ENCODE measurements around the gene ARHGEF28. TPM values are rescaled to one million over a fixed set of nuclear protein-coding genes. Genes with fewer than 3 reads are reported as not detected.

ARHGEF28 gene
- total RNA-seq, 1 donor from 2014 or later = 14.4 TPM

GRCh38 chr5:73917891-73918290 is 291.9 kb downstream of the ARHGEF28 start:
- no peak for DNase-seq (ENCODE audit: low spot score)
- no peak for ATAC-seq

- ATAC-seq (no peak), DNase-seq (ENCODE audit: low spot score) (no peak)
These were observed 292.8 kb downstream of the ARHGEF28 start for GRCh38 chr5:73918791-73919221.

- ATAC-seq (no peak), DNase-seq (ENCODE audit: low spot score) (no peak)
These were observed 295.7 kb downstream of the ARHGEF28 start for GRCh38 chr5:73921741-73922140.

DNA sequence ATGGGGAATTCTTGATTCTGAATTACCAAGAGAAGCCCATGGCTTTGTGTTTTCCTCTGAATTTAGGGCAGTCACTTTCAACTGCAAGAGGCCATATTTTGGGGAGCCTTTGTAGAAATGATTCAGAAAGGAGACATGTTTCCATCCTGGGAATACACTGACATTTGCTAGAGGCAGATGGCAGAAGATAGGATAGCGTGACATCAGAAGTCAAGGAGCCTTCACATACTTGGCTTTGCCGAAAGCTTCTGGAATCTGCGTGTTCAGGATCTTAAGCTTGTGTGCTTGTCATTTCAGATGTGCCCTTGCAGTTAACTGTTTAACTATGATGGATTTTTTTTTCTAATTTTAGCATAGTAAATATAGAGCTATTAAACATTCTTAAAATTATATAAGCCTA is 296.2 kb downstream of the ARHGEF28 start:
- ATAC-seq = no peak

DNA sequence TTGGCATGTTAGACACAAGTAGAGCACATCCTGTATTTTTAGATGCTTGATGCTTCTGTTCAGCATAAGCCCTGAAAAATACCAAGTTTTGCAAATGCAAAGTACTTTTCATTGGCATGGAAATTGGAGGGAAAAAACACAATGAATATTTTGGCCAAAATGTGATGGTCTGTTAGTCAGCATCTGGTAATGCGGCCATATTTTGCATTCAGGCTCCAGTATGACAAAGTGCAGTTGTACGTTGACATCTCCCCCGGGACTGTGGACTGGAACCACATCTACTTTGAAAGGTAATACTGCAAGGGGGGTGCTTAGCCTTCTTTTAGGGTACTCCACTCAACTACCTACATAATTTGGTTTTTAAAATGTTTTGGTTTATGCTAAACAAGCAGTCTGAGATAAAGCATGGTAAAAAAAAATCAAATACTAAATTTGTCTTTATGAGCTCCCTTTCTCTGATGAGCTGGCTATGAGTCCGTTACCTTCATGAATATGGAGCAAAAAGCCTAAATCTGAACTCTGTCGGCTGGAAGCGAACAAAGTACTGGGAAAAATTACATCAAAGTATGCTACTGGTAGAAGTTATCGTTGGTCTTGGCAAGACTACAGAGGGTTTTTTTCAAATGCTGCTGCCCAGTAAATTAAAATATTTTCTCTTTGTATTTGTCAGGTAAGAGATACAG is 297.0 kb downstream of the ARHGEF28 start:
- no peak for ATAC-seq

More for the DNA sequence above, 296.2 kb downstream of the ARHGEF28 start:
- DNase-seq (ENCODE audit: low spot score) = no peak

DNA sequence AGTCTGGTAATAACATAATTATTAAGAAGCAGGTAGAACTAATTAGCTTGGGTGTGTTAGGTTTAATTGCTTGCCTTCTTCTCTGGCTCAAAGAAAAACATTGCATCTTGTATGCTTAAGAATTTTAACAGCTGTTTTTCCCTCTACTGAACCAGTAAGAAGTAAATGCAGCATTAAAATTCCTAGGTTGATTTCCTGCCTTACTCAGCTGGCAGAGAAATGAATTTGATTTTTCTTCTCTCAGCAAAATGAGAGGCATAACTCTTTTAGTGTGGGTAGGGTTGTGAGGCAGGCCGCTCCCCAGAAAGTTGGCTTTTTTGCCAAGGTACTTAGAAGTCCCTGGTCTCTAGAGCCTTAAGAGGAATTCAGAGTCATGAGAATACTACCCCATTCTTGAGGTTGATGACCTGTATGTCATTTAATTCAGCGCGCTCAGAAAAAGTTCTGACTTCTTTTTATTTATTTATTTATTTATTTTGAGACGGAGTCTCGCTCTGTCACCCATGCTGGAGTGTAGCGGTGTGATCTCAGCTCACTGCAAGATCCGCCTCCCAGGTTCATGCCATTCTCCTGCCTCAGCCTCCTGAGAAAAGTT is 302.6 kb downstream of the ARHGEF28 start:
- ATAC-seq (no peak), DNase-seq (ENCODE audit: low spot score) (no peak)

More for the DNA sequence above, 297.0 kb downstream of the ARHGEF28 start:
- DNase-seq (ENCODE audit: low spot score) = no peak

DNA sequence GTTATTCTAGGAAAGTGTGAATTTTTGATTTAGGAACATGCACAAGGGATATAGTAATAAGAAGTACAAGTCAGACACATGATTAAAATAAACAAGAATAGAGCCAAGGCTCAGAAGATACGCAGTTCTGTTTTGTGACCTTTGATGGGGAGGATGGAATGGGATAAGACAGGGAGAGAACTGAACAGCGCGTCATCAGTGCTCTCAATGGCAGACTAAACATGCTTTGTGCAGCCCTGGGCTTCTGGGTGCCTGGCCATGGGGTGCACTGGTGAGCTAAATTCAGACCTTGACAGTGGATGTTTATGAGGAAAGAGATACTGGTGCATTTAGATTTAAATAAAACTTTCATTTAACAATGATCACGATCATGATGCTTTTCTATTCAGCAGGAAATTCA is 309.7 kb downstream of the ARHGEF28 start:
- DNase-seq (ENCODE audit: low spot score) = no peak
- ATAC-seq = no peak

- DNase-seq (ENCODE audit: low spot score) (no peak), ATAC-seq (no peak)
These were observed 312.4 kb downstream of the ARHGEF28 start for GRCh38 chr5:73938280-73938937.

GRCh38 chr5:73938938-73939320 is 312.9 kb downstream of the ARHGEF28 start:
- no peak for DNase-seq (ENCODE audit: low spot score)
- ATAC-seq = no peak

- DNase-seq (ENCODE audit: low spot score) (no peak), ATAC-seq (no peak)
These were observed 313.6 kb downstream of the ARHGEF28 start for GRCh38 chr5:73939557-73939956.

DNA sequence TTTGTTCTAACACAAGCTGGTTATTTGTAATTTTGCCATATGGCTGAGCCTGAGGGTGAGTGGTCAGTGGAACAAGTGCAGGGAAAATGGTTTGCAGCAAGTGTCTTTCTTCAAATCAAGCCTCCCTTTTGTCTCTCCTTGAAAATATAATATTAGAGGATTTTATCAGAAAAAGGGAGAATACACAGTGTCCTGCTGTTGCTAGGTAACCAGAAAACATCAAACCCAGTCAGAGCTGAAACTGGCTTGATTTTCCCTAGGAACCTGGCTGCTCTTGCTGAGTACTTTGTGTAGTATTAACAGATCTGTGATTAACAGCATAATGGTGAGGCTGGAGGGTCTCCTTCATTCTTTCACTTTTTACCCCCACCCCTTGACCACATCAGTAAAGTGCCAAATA is 314.0 kb downstream of the ARHGEF28 start:
- ATAC-seq = no peak
- no peak for DNase-seq (ENCODE audit: low spot score)

DNA sequence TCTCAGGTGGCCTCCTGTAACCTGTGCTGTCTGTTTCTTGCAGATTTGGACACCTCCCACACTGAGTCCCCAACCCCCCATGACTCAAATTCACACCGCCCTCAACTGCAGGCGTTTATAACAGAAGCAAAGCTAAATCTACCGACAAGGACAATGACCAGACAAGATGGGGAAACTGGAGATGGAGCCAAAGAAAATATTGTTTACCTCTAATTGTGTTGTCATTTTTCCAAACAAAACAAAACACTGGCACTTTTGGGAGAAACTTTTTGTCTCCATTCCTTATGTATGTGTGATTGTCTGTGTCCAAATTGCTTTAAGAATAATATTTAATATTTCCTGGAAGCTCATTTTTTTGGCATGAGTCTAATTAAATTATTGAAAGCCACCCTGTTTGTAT is 314.8 kb downstream of the ARHGEF28 start:
- ATAC-seq (no peak), DNase-seq (ENCODE audit: low spot score) (no peak)

DNA sequence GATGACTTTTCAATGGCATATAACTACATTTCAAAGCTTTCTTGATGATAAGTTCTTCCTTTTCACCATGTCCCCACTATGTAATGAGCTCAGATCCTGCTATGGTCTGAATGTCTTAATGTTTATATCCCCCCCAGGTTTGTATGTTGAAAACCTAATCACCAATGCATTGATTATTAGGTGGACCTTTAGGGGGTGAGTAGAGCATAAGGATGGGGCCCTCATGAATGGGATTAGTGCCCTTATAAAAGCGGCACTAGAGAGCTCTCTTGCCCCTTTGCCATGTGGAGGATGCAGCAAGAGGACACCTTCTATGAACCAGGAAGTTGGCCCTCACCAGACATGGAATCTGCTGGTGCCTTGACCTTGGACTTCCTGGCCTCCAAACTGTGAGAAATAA is 316.8 kb downstream of the ARHGEF28 start:
- ATAC-seq (no peak), DNase-seq (ENCODE audit: low spot score) (no peak)

- DNase-seq (ENCODE audit: low spot score) (no peak), ATAC-seq (no peak)
These were observed 317.4 kb downstream of the ARHGEF28 start for GRCh38 chr5:73943397-73943796.

DNA sequence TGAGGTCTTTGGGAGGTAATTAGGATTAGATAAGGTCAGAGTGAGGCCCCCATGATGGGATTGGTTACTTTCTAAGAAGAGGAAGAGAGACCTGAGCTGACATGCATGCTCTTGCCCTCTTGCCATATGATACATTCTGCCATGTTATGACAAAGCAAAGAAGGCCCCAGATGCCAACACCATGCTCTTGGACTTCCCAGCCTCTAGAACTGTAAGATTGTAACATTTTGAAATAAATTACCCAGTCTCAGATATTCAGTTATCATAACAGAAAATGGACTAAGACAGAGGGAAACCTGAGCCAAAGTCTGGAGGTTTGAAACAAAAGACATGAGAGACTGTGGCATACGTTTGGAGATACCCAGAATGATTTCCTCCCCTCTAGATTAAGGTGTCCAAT is 318.6 kb downstream of the ARHGEF28 start:
- no peak for ATAC-seq
- no peak for DNase-seq (ENCODE audit: low spot score)

GRCh38 chr5:73945505-73945904 is 319.5 kb downstream of the ARHGEF28 start:
- DNase-seq (ENCODE audit: low spot score) (no peak), ATAC-seq (no peak)

- DNase-seq (ENCODE audit: low spot score) = no peak
- ATAC-seq = no peak
These were observed 320.3 kb downstream of the ARHGEF28 start for GRCh38 chr5:73946278-73946677.

DNA sequence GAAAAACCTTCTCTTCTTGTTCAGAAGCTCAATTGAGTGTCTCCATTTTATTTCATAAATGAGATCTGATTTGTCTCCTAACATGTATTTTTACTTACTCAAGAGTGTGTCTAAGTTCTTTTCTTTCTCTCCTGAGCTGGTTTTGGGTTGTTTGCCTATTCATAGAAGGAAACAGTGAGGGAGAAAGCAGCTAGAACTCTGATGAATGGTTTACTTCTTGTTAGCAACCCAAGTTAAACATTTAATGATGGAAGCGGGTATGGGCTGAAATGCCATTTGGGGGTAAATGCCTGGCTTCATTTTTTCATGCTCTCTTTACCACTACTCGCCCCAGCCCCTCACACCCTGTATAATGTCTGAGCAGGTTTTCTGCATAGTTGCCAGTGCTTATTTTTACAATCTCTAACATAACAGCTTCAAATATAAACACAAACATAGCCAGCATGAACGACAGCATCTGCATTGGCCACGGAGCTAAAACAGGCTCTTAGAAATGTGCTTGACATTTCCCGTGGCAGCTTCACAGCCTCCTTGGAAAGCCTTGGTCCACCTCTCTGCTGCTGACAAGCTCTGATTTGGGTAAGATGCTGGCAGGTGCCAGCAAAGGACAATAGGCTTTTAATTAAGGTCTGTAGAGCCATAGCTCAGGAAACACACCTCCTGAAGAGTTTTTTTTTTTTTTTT is 321.1 kb downstream of the ARHGEF28 start:
- ATAC-seq (no peak), DNase-seq (ENCODE audit: low spot score) (no peak)

GRCh38 chr5:73947906-73948640 is 322.1 kb downstream of the ARHGEF28 start:
- ATAC-seq (no peak), DNase-seq (ENCODE audit: low spot score) (no peak)

- ATAC-seq (peak; percentile 45), DNase-seq (ENCODE audit: low spot score) (no peak)
These were observed 322.7 kb downstream of the ARHGEF28 start for GRCh38 chr5:73948720-73949119.

DNA sequence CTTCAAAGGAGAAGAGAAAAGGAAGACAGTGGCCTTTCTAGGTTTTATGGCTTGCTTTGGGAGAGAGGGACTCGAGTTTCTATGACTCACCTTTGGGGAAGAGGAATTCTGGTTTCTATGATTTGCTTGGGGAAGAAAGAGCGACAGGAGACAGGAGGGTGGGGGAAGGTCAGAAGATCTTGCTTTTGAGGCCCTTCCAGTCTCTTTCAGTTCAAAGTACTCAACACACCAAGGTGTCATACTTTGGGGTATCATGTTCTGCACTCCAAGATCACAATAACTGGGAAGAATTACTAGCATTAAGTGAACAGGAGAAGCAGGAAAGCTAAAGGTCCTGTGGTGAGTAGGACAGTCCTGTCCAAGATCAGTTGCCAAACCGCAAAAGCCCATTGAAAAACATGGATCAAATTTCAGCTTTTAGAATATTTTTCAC is 324.5 kb downstream of the ARHGEF28 start:
- ATAC-seq = no peak
- no peak for DNase-seq (ENCODE audit: low spot score)

Data from left lobe of liver (tissue), 2 donors.